Measurements from ENCODE around the gene ZFP36.
"Not testable (repeated sequence)": the region's sequence is repeated elsewhere in the genome, so short reads cannot be mapped to it uniquely, and the experiment has no call there.

The ZFP36 gene, protein sequence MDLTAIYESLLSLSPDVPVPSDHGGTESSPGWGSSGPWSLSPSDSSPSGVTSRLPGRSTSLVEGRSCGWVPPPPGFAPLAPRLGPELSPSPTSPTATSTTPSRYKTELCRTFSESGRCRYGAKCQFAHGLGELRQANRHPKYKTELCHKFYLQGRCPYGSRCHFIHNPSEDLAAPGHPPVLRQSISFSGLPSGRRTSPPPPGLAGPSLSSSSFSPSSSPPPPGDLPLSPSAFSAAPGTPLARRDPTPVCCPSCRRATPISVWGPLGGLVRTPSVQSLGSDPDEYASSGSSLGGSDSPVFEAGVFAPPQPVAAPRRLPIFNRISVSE

GRCh38 chr19:39406656-39407409 lies at the start of gene ZFP36:
TSS of gene ZFP36 (plus strand) at chr19:39406847. CDS start at chr19:39406905, 58 bp downstream.
- DNase-seq, result peak; percentile 95

DNA sequence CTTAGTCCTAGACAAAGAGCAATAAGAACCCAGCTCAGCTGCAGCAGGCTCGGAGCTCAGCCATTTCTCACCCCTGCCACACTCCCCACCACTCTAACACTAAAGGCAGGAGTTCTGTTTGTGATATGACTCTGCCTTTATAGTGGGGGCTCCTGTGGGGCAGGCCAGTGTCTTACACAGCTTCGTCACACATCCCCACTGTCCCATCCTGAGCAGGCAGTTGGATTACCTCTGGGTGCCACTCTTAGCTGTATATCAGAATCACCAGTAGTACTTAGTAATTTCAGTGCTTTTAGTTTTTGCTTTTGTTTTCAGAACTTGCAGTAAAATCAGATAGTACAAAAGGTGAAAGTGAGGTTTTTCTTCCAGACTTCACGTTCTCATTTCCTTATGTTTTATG lies 47.6 kb upstream of the ZFP36 start:
- no peak for DNase-seq

DNA sequence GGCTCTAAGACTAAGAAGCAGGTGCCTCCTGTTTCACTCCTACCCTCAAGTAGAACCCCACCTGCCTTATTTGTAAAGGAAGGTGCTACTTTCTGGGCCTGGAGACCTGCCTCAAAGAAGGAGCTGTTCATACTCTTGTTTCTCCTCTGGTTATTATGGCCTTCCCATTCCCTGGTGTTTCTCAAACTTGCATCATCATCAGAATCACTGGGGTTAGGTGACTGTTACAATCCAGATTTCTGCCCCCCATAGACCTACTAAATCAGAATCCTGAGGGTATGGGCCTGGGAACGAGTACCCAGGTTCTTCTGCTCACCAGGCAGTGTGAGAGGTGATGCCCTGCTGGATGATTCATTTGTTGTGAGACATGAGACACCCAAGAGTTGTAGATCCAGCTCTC lies 46.0 kb upstream of the ZFP36 start:
- no peak for DNase-seq

- DNase-seq, result no peak
Observed at GRCh38 chr19:39362682-39363657, 43.7 kb upstream of the ZFP36 start.

DNA sequence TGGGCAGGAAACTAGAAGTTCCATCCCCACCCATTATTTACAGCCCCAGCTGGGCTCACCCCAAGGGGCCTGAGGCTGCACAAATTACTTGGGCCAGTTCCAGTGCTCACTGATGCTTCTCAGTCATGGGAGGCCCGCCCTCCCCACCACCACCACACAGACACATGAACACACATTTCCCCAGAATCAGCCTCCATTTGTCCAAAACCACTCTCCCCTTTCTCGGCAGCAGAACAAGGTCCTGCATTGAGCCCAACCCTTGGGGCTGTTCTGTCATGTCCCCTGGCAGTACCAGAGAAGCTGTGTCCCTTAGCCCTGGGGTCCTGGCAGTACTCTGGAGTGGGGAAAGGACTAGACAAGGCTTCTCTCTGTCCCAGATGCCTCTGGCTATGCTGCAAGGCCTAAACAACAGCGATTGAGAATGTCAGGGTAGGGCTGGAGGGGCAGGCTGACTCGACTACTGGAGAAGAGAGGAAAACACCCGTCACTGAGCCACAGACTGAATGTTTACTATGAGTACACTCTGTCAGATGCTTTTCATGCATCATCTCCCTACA lies 42.7 kb upstream of the ZFP36 start:
- no peak for DNase-seq

DNA sequence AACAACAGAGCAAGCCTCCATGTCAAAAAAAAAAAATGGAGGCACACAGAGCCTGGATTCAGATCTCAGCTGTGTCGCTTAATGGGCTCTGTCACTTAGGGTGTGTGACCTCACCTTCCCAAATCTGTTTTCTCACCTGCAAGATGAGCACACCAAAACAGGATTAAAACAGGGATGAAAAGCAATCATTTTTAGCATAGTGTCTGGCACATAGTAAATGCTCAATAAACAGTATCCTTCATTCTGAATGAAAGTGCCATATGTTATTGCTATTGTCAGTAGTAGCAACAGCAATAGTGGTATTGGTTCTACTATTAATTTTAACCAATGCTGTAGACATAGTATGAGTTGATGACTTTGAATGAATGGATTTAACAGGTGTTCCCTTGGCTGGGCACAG lies 41.1 kb upstream of the ZFP36 start:
- no peak for DNase-seq

DNA sequence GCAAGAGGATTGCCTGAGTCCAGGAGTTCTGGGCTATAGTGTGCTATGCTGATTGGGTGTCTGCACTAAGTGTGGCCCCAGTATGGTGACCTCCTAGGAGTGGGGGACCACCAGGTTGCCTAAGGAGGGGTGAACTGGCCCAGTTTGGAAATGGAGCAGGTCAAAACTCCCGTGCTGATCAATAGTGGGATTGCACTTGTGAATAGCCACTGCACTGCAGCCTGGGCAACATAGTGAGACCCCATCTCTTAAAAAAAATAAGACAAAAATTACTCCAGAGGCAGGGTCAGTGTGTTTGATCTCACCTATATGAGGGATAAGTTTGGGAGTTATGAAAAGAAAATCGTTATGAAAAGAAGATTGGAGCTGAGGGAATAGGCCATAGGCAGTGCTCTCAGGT lies 37.4 kb upstream of the ZFP36 start:
- no peak for DNase-seq

- no peak for DNase-seq
Observed at GRCh38 chr19:39370735-39371134, 35.9 kb upstream of the ZFP36 start.

DNA sequence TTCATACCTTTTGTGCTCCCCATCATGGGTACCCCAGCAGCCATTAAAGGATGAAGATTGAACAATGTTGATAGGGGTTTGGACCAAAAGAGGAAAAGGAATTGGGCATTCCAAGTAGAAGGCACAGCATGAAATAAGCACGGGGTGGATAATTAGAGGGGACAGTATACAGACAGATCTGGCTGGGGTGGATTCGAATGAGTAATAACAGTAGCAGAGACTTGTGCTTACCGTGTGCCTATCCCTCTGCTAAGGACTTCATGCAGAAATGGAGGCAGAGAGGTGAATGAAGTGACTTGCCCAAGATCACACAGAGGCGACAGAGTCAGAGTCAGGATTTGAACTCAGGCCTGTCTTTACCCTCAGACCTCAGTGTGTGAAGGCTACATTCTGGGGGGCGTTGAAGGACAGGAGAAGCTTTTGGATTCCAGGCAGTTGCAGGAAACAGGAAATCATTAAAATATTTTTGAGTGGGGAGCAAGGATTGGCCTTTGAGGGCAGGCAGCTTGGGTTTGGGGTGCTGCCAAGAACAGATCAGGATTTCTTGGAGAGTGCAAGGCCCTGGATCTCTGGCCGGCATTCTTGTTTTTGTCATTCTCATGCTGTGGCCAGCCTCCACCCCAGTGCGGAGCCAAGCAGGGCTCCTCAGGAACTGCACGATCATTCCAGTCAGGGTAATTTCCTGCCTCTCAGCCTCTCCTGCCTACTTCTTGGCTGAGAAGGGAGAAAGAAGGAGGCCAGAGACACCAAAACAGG lies 34.4 kb upstream of the ZFP36 start:
- DNase-seq, result no peak

GRCh38 chr19:39372941-39373340 lies 33.7 kb upstream of the ZFP36 start:
- no peak for DNase-seq

DNA sequence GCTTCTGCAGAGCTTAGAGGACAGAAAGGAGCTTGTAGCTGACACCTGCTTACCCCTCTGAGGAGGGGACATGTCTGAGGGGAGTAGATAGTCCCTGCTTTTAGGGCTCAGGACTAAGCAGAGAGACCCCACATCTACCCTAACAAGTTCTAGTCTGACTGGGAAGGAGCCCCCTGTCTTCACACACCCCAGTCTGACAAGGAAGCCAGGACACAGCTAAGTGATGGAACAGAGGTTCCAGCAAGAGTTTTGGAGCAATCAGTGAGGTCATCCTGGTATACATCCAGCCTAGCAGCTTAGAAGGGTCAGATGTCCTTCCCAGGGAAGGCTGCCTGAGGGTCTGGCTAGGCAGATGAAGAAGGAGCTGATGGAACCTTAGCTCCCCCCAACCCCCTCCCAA lies 30.7 kb upstream of the ZFP36 start:
- no peak for DNase-seq

DNA sequence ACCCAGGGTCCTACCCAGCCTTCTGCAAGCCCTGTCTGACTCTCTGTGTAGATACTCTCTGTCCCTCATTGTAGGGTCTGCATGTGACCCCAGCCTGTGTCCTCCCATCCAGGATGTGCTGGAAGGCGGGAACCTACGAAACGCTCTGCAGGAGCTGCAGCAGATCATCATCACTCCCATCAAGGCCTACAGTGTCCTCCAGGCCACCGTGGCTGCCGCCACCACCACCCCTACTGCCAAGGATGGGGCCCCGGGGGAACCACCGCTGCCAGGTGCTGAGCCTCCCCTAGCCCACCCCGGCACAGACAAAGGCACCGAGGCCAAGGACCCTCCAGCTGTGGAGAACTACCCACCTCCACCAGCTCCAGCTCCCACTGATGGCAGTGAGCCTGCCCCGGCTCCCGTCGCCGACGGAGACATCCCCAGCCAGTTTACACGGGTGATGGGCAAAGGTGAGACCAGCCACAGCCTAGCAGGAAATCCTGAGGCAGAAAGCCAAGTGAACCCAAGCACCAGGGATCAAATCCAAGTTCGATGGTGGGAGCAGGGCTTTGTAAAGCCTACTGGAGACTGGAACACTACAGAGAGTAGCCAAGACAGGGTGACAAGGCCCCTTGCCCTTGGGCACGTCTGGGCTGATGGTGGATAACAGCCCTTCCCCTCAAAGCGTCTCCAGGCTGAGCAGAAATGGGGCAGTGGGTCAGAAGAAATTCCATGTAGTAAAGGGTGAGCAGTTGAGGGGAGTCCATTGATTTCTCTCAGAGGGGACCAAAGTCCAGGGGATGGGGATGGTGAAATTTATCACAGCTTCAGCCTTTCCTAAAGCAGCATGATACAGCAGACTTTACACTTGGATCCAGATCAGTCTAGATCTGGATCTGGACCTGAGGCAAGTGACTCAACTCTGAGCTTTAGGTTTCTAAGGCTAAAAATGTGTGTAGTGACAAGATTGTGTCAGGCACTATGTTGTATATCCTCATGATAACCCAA lies 29.0 kb upstream of the ZFP36 start:
- DNase-seq, result no peak

GRCh38 chr19:39379366-39379765 lies 27.3 kb upstream of the ZFP36 start:
- not testable (repeated sequence) for DNase-seq

- DNase-seq, result no peak
Observed at GRCh38 chr19:39379865-39380396, 26.7 kb upstream of the ZFP36 start.

GRCh38 chr19:39380521-39381502 lies 25.8 kb upstream of the ZFP36 start:
- no peak for DNase-seq

DNA sequence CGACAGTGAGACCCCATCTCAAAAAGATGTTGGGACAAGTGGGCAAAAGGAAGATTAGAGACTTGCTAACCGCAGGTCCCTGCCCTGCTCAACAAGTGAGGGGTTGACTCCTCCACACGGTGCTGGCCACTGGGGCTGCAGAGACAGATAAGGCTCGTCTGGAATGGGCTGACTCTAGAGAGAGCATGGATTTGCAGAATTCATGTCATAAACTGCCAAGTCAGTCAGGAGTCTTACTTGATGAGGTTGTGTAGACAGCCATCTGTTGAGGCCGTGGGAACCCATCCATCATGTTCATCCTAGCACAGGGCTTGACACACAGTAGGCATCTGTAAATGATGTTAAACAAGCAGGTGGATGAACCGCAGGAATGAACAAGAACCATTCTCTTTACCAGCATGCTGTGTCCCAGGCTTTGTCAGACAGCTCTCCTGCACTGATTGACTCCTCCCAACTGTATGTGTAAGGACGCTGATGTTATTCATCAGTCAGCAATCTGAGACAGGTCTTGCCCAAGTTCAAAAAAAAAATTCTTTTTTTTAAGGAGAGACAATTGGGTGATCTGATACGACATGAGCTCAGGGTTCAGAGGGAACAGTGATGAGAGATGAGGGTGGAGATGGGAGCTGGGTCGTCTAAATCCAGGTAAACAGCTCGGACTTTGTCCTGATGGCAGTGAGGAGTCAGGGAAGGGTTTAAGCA lies 24.6 kb upstream of the ZFP36 start:
- DNase-seq, result no peak

DNA sequence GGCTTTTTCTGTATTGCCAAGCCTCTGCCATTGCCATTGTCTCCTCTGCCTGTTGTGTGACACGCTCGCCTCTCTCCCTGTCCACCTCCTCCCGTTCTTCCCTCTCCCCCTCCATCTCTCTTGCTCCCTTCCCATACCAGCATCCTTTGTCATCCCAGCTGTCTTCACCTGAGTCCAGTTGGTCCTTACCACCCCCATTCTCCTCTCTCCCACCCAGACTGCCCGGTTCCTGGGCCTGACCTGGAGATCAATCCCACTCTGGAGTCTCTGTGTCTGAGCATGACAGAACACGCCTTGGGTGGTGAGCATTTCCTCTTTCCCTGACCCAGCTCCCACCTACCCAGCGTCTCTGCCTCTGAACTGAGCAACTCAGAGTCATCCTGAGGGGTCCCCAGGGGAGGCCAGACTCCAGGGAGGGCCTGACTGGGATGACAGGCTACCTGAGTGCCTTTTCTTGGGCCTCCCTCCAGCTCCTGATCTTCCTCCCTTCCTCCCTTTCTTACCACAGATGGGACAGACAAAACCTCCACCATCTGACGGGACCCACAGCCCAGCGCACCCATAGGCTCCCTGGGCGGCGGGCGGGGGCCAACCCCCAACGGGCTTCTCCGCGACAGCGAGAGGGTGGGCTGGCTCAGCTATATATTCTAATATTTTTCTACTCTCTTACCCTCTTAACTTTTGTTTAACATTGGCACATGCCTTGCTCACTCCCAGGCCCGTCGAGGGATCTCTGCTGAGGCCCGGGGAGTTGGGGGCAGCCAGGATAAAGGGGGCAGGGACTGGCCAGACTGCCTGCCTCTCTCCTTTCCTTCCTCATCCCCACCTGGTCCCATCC lies 23.4 kb upstream of the ZFP36 start:
- DNase-seq, result no peak
